ENCODE measurements around the gene TMSB15B.
A peak's percentile ranks its signal among the peaks of the same experiment; 100 is the strongest.
"Not testable (repeated sequence)": the region's sequence is repeated elsewhere in the genome, so short reads cannot be mapped to it uniquely, and the experiment has no call there.

TMSB15B gene

DNA sequence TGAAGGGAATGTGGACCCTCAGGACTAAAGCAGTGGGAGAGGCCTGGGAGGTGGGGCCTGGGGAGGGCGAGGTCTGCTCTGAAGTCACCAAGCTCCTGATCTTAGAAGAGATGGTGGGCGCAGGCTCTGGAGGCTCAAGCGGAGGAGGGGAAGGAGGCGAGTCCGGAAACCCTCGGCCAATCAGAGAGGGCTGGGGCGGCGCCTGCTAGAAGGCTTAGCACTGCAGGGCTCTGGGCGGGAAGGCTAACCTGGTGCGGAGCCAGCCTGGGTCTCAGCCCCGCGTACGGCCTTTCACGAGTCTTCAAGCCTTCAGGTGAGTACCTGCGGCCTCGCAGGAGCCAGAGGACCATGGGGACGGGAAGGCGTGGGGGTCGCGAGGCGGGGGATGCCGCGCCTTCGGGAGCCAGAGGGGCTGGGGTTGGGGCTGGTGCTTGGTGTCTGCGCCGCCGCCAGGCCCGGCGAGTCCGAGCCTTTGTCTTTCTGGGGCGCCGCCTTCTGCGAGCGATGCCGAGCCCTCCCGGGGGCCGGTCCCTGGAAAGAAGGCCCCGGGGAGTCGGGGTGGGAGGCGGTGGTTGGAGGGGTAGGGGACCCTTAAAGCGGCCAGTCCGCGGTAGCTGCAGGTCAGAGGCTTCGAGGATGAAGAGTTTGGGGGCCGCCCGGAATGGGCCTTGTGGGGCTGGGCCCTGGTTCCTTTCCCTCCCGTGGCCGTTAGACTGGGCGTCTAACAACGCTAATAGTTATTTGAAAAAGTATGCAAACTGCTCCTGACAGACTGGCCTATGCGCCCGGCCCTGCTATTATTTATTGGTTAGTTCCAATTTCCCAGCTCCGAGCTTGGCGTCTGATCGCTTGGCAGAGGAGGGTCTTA is at the start of gene TMSB15B:
TSS of gene TMSB15B (plus strand) at position 217 of the 868 bp plus-strand sequence.
- H3K27ac ChIP-seq; POLR2A ChIA-PET (ENCODE audit: low non-redundant PET); CTCF ChIA-PET; DNase-seq (ENCODE audit: low spot score): not testable (repeated sequence)

DNA sequence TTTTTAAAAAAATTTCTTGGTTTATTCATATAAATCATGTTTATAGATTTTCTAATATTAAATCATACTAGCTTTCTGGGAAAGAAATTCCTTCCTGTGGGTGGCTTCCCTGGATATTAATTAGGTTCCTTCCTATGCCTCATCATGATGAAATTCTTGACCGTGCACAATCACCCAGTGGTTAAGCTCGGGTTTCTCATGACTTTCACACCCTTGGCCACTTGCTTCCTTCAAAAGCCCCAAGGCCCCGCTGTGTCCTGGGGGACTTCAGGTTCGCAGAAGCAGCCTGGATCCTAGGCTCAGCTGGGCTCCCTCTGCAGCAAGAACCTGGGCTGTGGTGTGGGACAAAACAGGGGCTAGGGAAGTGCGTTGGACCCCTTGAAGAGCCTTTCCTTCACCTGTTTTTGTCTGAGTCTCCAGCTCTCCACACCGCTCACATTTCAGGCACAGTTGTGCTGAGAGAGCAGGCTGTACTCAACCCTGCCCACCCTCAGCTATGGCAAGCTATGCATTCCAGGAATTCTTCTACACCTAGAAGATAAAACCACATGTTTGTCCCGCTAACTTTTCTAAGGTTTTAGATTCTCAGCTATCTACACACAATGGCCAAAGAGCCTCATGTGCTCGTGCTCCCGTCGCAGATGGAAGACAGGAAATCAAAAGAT is 48.9 kb upstream of the TMSB15B start:
- CTCF ChIA-PET, result interaction anchor here (0.7 kb wide), 1 partner anchor 395 kb away, joined by 4 read pairs; no protein-coding TSS in a partner anchor
- DNase-seq (ENCODE audit: low spot score), result no peak

DNA sequence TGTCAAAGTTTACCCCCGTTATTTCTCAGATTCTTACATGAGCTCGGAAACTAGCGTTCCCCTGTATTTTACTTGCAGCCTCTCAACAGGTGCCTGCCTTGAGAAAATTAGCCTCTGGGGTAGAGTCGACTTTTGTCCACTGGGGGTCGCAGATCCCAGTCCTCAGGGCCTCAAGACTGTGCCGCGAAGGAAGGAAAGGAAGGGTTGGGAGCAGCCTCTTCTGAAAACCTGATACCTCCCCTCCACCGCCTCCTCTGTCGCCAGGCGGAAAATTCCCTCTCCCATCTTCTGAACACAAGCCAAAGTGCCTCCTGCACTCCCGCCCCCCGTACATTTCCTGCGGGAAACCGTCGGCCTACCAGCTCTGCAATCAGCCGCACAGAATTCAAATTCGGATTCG is 44.4 kb upstream of the TMSB15B start:
- H3K27ac ChIP-seq, result no peak overlapping the region
- peak; percentile 58 for TF ChIP-seq CTCF (conservative IDR thresholded peaks at IDR 0.05; ENCODE audit: low read depth)
- CTCF ChIA-PET, result no interaction called here
- DNase-seq (ENCODE audit: low spot score), result peak; percentile 52
- POLR2A ChIA-PET (ENCODE audit: low non-redundant PET), result no interaction called here

More for the DNA sequence above, 48.9 kb upstream of the TMSB15B start:
- POLR2A ChIA-PET (ENCODE audit: low non-redundant PET), result no interaction called here
- no peak overlapping the region for H3K27ac ChIP-seq
- no peak for TF ChIP-seq CTCF (conservative IDR thresholded peaks at IDR 0.05; ENCODE audit: low read depth)

DNA sequence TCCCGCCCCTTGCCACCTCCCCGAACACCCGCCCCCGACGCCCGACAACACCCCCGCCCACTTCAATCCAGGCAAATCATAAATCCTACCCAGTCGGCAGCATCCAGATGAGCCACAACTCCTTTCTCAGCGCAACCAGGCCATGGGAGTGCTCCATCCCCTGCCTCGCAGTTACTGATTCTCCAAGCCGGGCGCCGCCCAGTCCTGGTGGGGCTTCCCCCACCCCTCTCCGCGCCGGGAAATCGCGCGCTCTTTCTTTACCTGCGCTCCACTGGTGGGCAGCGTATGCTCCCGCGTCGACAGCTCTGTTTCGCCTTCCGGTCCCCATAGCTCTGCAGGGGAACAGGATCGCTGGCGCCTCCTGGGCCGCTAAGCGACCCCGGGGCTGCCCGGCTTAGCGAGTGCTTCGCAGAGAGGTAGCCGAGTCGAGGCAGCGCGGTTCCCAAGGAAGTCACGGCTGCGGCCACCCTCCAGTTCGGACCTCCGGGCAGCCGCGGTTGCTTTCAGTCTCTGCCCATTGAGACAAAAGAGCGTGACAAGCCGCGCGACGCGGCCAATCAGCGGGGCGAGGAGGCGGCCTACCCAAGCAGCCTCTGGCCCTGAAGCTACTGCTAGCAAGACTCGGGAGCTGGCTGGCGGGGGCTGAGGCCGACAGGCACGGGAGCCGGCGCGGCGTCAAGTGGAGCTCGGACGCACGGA is 43.7 kb upstream of the TMSB15B start:
- H3K27ac ChIP-seq, result peak overlapping the region; percentile 31; the same call in 1 of the 2 replicates
- no peak for TF ChIP-seq CTCF (conservative IDR thresholded peaks at IDR 0.05; ENCODE audit: low read depth)
- DNase-seq (ENCODE audit: low spot score), result peak; percentile 37
- ChIA-PET CTCF (no interaction called here), POLR2A (ENCODE audit: low non-redundant PET) (no interaction called here)

GRCh38 chrX:103919270-103919637 is 43.2 kb upstream of the TMSB15B start:
- CTCF ChIA-PET, result no interaction called here
- peak; percentile 5 for DNase-seq (ENCODE audit: low spot score)
- POLR2A ChIA-PET (ENCODE audit: low non-redundant PET), result no interaction called here
- peak overlapping the region; percentile 31; the same call in 1 of the 2 replicates for H3K27ac ChIP-seq
- no peak for TF ChIP-seq CTCF (conservative IDR thresholded peaks at IDR 0.05; ENCODE audit: low read depth)

GRCh38 chrX:103920515-103920914 is 41.9 kb upstream of the TMSB15B start:
- DNase-seq (ENCODE audit: low spot score); H3K27ac ChIP-seq; POLR2A ChIA-PET (ENCODE audit: low non-redundant PET); CTCF ChIA-PET: not testable (repeated sequence)

DNA sequence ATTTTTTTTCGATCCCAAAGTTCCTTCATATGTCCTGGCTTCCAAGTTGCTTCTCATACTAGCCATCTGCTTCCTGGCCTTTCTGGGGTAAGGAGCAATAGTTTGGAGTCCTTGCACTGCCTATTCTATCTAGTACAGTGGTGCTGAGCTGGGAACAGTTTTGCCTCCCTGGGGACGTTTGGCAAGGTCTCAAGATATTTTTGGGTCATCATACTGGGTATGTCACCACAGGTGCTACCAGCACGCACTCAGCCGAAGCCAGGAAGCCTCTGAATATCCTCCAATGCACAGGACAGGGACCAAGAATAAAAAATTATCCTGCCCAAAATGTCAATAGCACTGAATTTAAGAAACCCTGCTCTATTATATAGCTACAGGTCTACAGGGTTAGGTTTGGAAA is 35.4 kb upstream of the TMSB15B start:
- no peak for TF ChIP-seq CTCF (conservative IDR thresholded peaks at IDR 0.05; ENCODE audit: low read depth)
- H3K27ac ChIP-seq, result no peak overlapping the region
- DNase-seq (ENCODE audit: low spot score), result no peak
- ChIA-PET CTCF (no interaction called here), POLR2A (ENCODE audit: low non-redundant PET) (no interaction called here)

All from RWPE1 (cell line).